ENCODE measurements around the gene MAPKAP1.

The MAPKAP1 gene

GRCh38 chr9:125504616-125505015 lies 202.4 kb downstream of the MAPKAP1 start:
- Histone ChIP-seq H2AFZ (ENCODE audit: low read length, unreplicated experiment) (no peak overlapping the region), H3K4me3 (ENCODE audit: low read depth, low read length) (no peak overlapping the region), H3K36me3 (ENCODE audit: insufficient read depth, low read length) (peaks cover 18% of the 10 kb centered on the region), H3K79me2 (ENCODE audit: control insufficient read depth, insufficient read depth, low read length, unreplicated experiment) (no peaks in the 10 kb centered on the region), H3K27me3 (ENCODE audit: insufficient read depth, low read length) (no peaks in the 10 kb centered on the region), H3K4me1 (ENCODE audit: control insufficient read depth, insufficient read depth, low read length, unreplicated experiment) (peaks cover 4% of the 10 kb centered on the region), H3K27ac (ENCODE audit: low read depth, low read length) (no peak overlapping the region)

GRCh38 chr9:125497906-125498305 lies 209.1 kb downstream of the MAPKAP1 start:
- Histone ChIP-seq H3K36me3 (ENCODE audit: insufficient read depth, low read length) (peaks cover 3% of the 10 kb centered on the region; the same call in 1 of the 2 replicates), H3K4me1 (ENCODE audit: control insufficient read depth, insufficient read depth, low read length, unreplicated experiment) (no peaks in the 10 kb centered on the region), H3K79me2 (ENCODE audit: control insufficient read depth, insufficient read depth, low read length, unreplicated experiment) (no peaks in the 10 kb centered on the region), H2AFZ (ENCODE audit: low read length, unreplicated experiment) (no peak overlapping the region), H3K27ac (ENCODE audit: low read depth, low read length) (no peak overlapping the region), H3K4me3 (ENCODE audit: low read depth, low read length) (no peak overlapping the region), H3K27me3 (ENCODE audit: insufficient read depth, low read length) (no peaks in the 10 kb centered on the region)

GRCh38 chr9:125497478-125497877 lies 209.5 kb downstream of the MAPKAP1 start:
- Histone ChIP-seq H3K27me3 (ENCODE audit: insufficient read depth, low read length) (no peaks in the 10 kb centered on the region), H3K27ac (ENCODE audit: low read depth, low read length) (no peak overlapping the region), H3K36me3 (ENCODE audit: insufficient read depth, low read length) (peaks cover under 1% of the 10 kb centered on the region; the same call in 1 of the 2 replicates), H3K79me2 (ENCODE audit: control insufficient read depth, insufficient read depth, low read length, unreplicated experiment) (no peaks in the 10 kb centered on the region), H3K4me3 (ENCODE audit: low read depth, low read length) (no peak overlapping the region), H2AFZ (ENCODE audit: low read length, unreplicated experiment) (no peak overlapping the region), H3K4me1 (ENCODE audit: control insufficient read depth, insufficient read depth, low read length, unreplicated experiment) (no peaks in the 10 kb centered on the region)

- no peaks in the 10 kb centered on the region for H3K4me1 ChIP-seq (ENCODE audit: control insufficient read depth, insufficient read depth, low read length, unreplicated experiment)
- no peaks in the 10 kb centered on the region for H3K27me3 ChIP-seq (ENCODE audit: insufficient read depth, low read length)
- no peak overlapping the region for H3K27ac ChIP-seq (ENCODE audit: low read depth, low read length)
- no peaks in the 10 kb centered on the region for H3K36me3 ChIP-seq (ENCODE audit: insufficient read depth, low read length)
- no peak overlapping the region for H2AFZ ChIP-seq (ENCODE audit: low read length, unreplicated experiment)
- H3K79me2 ChIP-seq (ENCODE audit: control insufficient read depth, insufficient read depth, low read length, unreplicated experiment): no peaks in the 10 kb centered on the region
- H3K4me3 ChIP-seq (ENCODE audit: low read depth, low read length): no peak overlapping the region
Observed at GRCh38 chr9:125496313-125496834, 210.6 kb downstream of the MAPKAP1 start.

GRCh38 chr9:125495172-125496119 lies 211.6 kb downstream of the MAPKAP1 start:
- Histone ChIP-seq H3K27me3 (ENCODE audit: insufficient read depth, low read length) (no peaks in the 10 kb centered on the region), H2AFZ (ENCODE audit: low read length, unreplicated experiment) (no peak overlapping the region), H3K79me2 (ENCODE audit: control insufficient read depth, insufficient read depth, low read length, unreplicated experiment) (no peaks in the 10 kb centered on the region), H3K36me3 (ENCODE audit: insufficient read depth, low read length) (no peaks in the 10 kb centered on the region), H3K4me3 (ENCODE audit: low read depth, low read length) (no peak overlapping the region), H3K4me1 (ENCODE audit: control insufficient read depth, insufficient read depth, low read length, unreplicated experiment) (no peaks in the 10 kb centered on the region), H3K27ac (ENCODE audit: low read depth, low read length) (no peak overlapping the region)

GRCh38 chr9:125494653-125494915 lies 212.4 kb downstream of the MAPKAP1 start:
- H3K4me1 ChIP-seq (ENCODE audit: control insufficient read depth, insufficient read depth, low read length, unreplicated experiment): no peaks in the 10 kb centered on the region
- no peak overlapping the region for H3K27ac ChIP-seq (ENCODE audit: low read depth, low read length)
- no peaks in the 10 kb centered on the region for H3K36me3 ChIP-seq (ENCODE audit: insufficient read depth, low read length)
- no peaks in the 10 kb centered on the region for H3K79me2 ChIP-seq (ENCODE audit: control insufficient read depth, insufficient read depth, low read length, unreplicated experiment)
- no peak overlapping the region for H2AFZ ChIP-seq (ENCODE audit: low read length, unreplicated experiment)
- no peak overlapping the region for H3K4me3 ChIP-seq (ENCODE audit: low read depth, low read length)
- H3K27me3 ChIP-seq (ENCODE audit: insufficient read depth, low read length): no peaks in the 10 kb centered on the region

GRCh38 chr9:125493881-125494652 lies 212.9 kb downstream of the MAPKAP1 start:
- Histone ChIP-seq H3K4me1 (ENCODE audit: control insufficient read depth, insufficient read depth, low read length, unreplicated experiment) (no peaks in the 10 kb centered on the region), H3K27me3 (ENCODE audit: insufficient read depth, low read length) (no peaks in the 10 kb centered on the region), H3K27ac (ENCODE audit: low read depth, low read length) (no peak overlapping the region), H3K79me2 (ENCODE audit: control insufficient read depth, insufficient read depth, low read length, unreplicated experiment) (no peaks in the 10 kb centered on the region), H2AFZ (ENCODE audit: low read length, unreplicated experiment) (no peak overlapping the region), H3K36me3 (ENCODE audit: insufficient read depth, low read length) (no peaks in the 10 kb centered on the region), H3K4me3 (ENCODE audit: low read depth, low read length) (no peak overlapping the region)

GRCh38 chr9:125493384-125493783 lies 213.6 kb downstream of the MAPKAP1 start:
- no peak overlapping the region for H2AFZ ChIP-seq (ENCODE audit: low read length, unreplicated experiment)
- H3K79me2 ChIP-seq (ENCODE audit: control insufficient read depth, insufficient read depth, low read length, unreplicated experiment): no peaks in the 10 kb centered on the region
- no peaks in the 10 kb centered on the region for H3K36me3 ChIP-seq (ENCODE audit: insufficient read depth, low read length)
- no peak overlapping the region for H3K4me3 ChIP-seq (ENCODE audit: low read depth, low read length)
- no peak overlapping the region for H3K27ac ChIP-seq (ENCODE audit: low read depth, low read length)
- no peaks in the 10 kb centered on the region for H3K4me1 ChIP-seq (ENCODE audit: control insufficient read depth, insufficient read depth, low read length, unreplicated experiment)
- no peaks in the 10 kb centered on the region for H3K27me3 ChIP-seq (ENCODE audit: insufficient read depth, low read length)

GRCh38 chr9:125492719-125493118 lies 214.3 kb downstream of the MAPKAP1 start:
- Histone ChIP-seq H2AFZ (ENCODE audit: low read length, unreplicated experiment) (no peak overlapping the region), H3K36me3 (ENCODE audit: insufficient read depth, low read length) (no peaks in the 10 kb centered on the region), H3K4me1 (ENCODE audit: control insufficient read depth, insufficient read depth, low read length, unreplicated experiment) (no peaks in the 10 kb centered on the region), H3K79me2 (ENCODE audit: control insufficient read depth, insufficient read depth, low read length, unreplicated experiment) (no peaks in the 10 kb centered on the region), H3K27me3 (ENCODE audit: insufficient read depth, low read length) (no peaks in the 10 kb centered on the region), H3K4me3 (ENCODE audit: low read depth, low read length) (no peak overlapping the region), H3K27ac (ENCODE audit: low read depth, low read length) (no peak overlapping the region)

GRCh38 chr9:125487842-125488241 lies 219.2 kb downstream of the MAPKAP1 start:
- Histone ChIP-seq H3K27ac (ENCODE audit: low read depth, low read length) (no peak overlapping the region), H2AFZ (ENCODE audit: low read length, unreplicated experiment) (no peak overlapping the region), H3K36me3 (ENCODE audit: insufficient read depth, low read length) (no peaks in the 10 kb centered on the region; the same call in 1 of the 2 replicates), H3K4me1 (ENCODE audit: control insufficient read depth, insufficient read depth, low read length, unreplicated experiment) (peaks cover 12% of the 10 kb centered on the region), H3K4me3 (ENCODE audit: low read depth, low read length) (no peak overlapping the region), H3K27me3 (ENCODE audit: insufficient read depth, low read length) (no peaks in the 10 kb centered on the region), H3K79me2 (ENCODE audit: control insufficient read depth, insufficient read depth, low read length, unreplicated experiment) (no peaks in the 10 kb centered on the region)

Data from ACC112 (cell line).